H1 (cell line): ENCODE measurements around the gene CNGA2. TPM values are rescaled to one million over a fixed set of nuclear protein-coding genes. Genes with fewer than 3 reads are reported as not detected.

Experiments
- EGR1 ChIP-seq: IDR thresholded peaks from 2 replicates; pipeline ENCODE4 v1.6.1; 2011; ENCODE audit warnings: low read depth, low read length, borderline replicate concordance
- KDM1A ChIP-seq: fragments of 200-600, 300-600 bp; sonication (generic); IDR thresholded peaks from 2 replicates; pipeline ENCODE4 v1.7.1; 2016; ENCODE audit warnings: mild to moderate bottlenecking, low read length, borderline replicate concordance
- RNF2 ChIP-seq: fragments of 200-900, 300-1000 bp; sonication (generic); IDR thresholded peaks from 2 replicates; pipeline ENCODE4 v1.7.1; 2016; ENCODE audit warnings: borderline replicate concordance, low read depth, mild to moderate bottlenecking, antibody characterized with exemption, low read length; ENCODE audit not compliant: poor library complexity, severe bottlenecking; ENCODE audit errors: missing control alignments
- SAP30 ChIP-seq: fragments of 300-600 bp; sonication (generic); IDR thresholded peaks from 2 replicates; pipeline ENCODE4 v1.7.1; 2012; ENCODE audit warnings: low read length, moderate library complexity, mild to moderate bottlenecking, inconsistent platforms; ENCODE audit not compliant: insufficient read depth, insufficient replicate concordance
- TAF7 ChIP-seq: optimal IDR thresholded peaks from 2 replicates; pipeline ENCODE3; 2011; ENCODE audit warnings: low read depth, mild to moderate bottlenecking, inconsistent platforms, low read length, moderate library complexity, borderline replicate concordance
- polyA plus RNA-seq, 7 experiments: library from polyadenylated mRNA; depleted of rRNA in 3 of 7; stranded (reverse) in 5 of 7; unstranded in 2 of 7; fragments of >200 nt in 5 of 7; fragments of 200-250 nt in 2 of 7; gene quantifications; 1 replicate in 5 of 7; 2 replicates in 1 of 7; 4 replicates in 1 of 7; pipeline versions ENCODE4 v1.2.1 to v1.2.3, GENCODE V29; 2011 to 2013; ENCODE audit warnings: missing spikeins in 2 of 7, mixed read lengths in 2 of 7
- total RNA-seq: library from RNA; stranded (reverse); fragmentation: NEBNext Ultra II Directional; extraction: Animal tissue kit (Norgen Biotek cat#: 25700); gene quantifications from 2 replicates; pipeline ENCODE4 v1.2.1, GENCODE V29; 2021
- TF ChIP-seq, protein P1 (sequence below): fragments of 300-600 bp; sonication (generic); IDR thresholded peaks from 2 replicates; pipeline ENCODE4 v1.7.1; 2012; ENCODE audit warnings: low read length, moderate library complexity, mild to moderate bottlenecking, inconsistent platforms; ENCODE audit not compliant: insufficient replicate concordance
- TF ChIP-seq, protein P2 (sequence below): IDR thresholded peaks from 2 replicates; pipeline ENCODE4 v1.6.1; 2012; ENCODE audit warnings: inconsistent platforms

Gene CNGA2
- total and polyA plus RNA-seq, 2 of the 8 experiments (the other 6 are each of a cell fraction or from before 2014, with no cell fraction given), result not detected

DNA sequence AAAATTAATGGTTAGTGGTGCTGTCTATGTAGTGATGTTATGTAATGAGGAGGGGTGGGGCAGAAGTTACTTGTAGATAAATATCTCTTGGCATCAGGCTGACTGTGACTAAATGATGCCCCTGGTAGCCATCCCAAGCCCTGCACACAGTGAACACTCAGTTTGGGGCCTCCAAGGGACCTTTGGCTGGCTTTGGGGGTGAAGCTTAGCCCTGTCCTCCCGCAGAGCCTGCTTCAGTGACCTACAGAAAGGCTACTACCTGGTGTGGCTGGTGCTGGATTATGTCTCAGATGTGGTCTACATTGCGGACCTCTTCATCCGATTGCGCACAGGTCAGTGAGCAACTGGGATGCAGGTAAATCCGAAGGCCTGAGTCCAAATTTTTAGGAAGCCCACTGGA lies 7.8 kb downstream of the CNGA2 start (continued):
- TF ChIP-seq, protein P1, sequence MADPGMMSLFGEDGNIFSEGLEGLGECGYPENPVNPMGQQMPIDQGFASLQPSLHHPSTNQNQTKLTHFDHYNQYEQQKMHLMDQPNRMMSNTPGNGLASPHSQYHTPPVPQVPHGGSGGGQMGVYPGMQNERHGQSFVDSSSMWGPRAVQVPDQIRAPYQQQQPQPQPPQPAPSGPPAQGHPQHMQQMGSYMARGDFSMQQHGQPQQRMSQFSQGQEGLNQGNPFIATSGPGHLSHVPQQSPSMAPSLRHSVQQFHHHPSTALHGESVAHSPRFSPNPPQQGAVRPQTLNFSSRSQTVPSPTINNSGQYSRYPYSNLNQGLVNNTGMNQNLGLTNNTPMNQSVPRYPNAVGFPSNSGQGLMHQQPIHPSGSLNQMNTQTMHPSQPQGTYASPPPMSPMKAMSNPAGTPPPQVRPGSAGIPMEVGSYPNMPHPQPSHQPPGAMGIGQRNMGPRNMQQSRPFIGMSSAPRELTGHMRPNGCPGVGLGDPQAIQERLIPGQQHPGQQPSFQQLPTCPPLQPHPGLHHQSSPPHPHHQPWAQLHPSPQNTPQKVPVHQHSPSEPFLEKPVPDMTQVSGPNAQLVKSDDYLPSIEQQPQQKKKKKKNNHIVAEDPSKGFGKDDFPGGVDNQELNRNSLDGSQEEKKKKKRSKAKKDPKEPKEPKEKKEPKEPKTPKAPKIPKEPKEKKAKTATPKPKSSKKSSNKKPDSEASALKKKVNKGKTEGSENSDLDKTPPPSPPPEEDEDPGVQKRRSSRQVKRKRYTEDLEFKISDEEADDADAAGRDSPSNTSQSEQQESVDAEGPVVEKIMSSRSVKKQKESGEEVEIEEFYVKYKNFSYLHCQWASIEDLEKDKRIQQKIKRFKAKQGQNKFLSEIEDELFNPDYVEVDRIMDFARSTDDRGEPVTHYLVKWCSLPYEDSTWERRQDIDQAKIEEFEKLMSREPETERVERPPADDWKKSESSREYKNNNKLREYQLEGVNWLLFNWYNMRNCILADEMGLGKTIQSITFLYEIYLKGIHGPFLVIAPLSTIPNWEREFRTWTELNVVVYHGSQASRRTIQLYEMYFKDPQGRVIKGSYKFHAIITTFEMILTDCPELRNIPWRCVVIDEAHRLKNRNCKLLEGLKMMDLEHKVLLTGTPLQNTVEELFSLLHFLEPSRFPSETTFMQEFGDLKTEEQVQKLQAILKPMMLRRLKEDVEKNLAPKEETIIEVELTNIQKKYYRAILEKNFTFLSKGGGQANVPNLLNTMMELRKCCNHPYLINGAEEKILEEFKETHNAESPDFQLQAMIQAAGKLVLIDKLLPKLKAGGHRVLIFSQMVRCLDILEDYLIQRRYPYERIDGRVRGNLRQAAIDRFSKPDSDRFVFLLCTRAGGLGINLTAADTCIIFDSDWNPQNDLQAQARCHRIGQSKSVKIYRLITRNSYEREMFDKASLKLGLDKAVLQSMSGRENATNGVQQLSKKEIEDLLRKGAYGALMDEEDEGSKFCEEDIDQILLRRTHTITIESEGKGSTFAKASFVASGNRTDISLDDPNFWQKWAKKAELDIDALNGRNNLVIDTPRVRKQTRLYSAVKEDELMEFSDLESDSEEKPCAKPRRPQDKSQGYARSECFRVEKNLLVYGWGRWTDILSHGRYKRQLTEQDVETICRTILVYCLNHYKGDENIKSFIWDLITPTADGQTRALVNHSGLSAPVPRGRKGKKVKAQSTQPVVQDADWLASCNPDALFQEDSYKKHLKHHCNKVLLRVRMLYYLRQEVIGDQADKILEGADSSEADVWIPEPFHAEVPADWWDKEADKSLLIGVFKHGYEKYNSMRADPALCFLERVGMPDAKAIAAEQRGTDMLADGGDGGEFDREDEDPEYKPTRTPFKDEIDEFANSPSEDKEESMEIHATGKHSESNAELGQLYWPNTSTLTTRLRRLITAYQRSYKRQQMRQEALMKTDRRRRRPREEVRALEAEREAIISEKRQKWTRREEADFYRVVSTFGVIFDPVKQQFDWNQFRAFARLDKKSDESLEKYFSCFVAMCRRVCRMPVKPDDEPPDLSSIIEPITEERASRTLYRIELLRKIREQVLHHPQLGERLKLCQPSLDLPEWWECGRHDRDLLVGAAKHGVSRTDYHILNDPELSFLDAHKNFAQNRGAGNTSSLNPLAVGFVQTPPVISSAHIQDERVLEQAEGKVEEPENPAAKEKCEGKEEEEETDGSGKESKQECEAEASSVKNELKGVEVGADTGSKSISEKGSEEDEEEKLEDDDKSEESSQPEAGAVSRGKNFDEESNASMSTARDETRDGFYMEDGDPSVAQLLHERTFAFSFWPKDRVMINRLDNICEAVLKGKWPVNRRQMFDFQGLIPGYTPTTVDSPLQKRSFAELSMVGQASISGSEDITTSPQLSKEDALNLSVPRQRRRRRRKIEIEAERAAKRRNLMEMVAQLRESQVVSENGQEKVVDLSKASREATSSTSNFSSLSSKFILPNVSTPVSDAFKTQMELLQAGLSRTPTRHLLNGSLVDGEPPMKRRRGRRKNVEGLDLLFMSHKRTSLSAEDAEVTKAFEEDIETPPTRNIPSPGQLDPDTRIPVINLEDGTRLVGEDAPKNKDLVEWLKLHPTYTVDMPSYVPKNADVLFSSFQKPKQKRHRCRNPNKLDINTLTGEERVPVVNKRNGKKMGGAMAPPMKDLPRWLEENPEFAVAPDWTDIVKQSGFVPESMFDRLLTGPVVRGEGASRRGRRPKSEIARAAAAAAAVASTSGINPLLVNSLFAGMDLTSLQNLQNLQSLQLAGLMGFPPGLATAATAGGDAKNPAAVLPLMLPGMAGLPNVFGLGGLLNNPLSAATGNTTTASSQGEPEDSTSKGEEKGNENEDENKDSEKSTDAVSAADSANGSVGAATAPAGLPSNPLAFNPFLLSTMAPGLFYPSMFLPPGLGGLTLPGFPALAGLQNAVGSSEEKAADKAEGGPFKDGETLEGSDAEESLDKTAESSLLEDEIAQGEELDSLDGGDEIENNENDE, result no peak
- TF ChIP-seq EGR1 (no peak), KDM1A (no peak), TAF7 (no peak), RNF2 (no peak), SAP30 (no peak)
- TF ChIP-seq, protein P2, sequence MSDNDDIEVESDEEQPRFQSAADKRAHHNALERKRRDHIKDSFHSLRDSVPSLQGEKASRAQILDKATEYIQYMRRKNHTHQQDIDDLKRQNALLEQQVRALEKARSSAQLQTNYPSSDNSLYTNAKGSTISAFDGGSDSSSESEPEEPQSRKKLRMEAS, result no peak
- TF ChIP-seq, all 59 proteins: peak for 0
